GM06990 (cell line): ENCODE results near the gene CDH26.

Source experiments
- DNase-seq: peaks from one replicate; pipeline ENCODE4 v3.0.0-alpha.2; 2011; ENCODE audit not compliant: insufficient read length; ENCODE audit errors: extremely low read depth
- H3K27me3 ChIP-seq: replicated peaks from 2 replicates; pipeline ENCODE4 v1.6.0; 2011; ENCODE audit warnings: low read length; ENCODE audit not compliant: control insufficient read depth, insufficient read depth
- H3K36me3 ChIP-seq: 2 replicates; pipeline ENCODE4 v1.5.1; 2011; ENCODE audit warnings: low read length; ENCODE audit not compliant: control insufficient read depth, insufficient read depth
- H3K4me3 ChIP-seq: replicated peaks from 2 replicates; pipeline ENCODE4 v1.5.1; 2011; ENCODE audit warnings: low read depth, mild to moderate bottlenecking, control low read depth, low read length
- CTCF ChIP-seq: IDR thresholded peaks from 2 replicates; pipeline ENCODE4 v1.5.1; 2011; ENCODE audit warnings: low read length, control low read depth, mild to moderate bottlenecking, inconsistent platforms; ENCODE audit not compliant: insufficient read depth, poor library complexity, severe bottlenecking

CDH26 gene

GRCh38 chr20:59958123-59958522, at the start of gene CDH26:
TSS of gene CDH26 (plus strand) at chr20:59958423. CDS start at chr20:59958727, 304 bp downstream.
- no peak for DNase-seq

DNA sequence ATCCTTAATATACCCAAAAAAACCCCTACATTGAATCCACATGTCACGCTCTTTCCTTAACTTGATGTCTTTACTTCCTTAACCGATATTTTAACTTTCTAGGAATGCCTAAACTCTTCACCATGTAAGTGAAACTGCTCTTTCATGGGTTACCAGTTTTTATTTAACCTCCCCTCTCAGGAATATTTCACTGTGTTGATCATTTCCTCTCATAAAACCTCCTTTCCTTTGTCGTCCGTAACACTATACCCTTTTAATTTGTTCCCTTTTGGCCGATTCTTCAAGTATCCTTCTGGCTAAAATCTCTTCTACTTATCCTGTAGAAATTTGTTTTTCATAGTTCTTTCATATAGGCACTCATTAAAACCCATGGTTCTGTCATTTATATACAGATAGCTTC, 49.4 kb upstream of the CDH26 start:
- no peak for DNase-seq
- H3K27me3 ChIP-seq = no peaks in the 10 kb centered on the region
- no peaks in the 10 kb centered on the region for H3K36me3 ChIP-seq
- H3K4me3 ChIP-seq = no peak overlapping the region
- no peak for TF ChIP-seq CTCF

More at GRCh38 chr20:59958123-59958522, at the start of gene CDH26:
- H3K4me3 ChIP-seq = no peak within 1 kb of the TSS
- no peak for TF ChIP-seq CTCF
- H3K36me3 ChIP-seq = no peaks in the 10 kb centered on the region
- no peaks in the 10 kb centered on the region for H3K27me3 ChIP-seq

DNA sequence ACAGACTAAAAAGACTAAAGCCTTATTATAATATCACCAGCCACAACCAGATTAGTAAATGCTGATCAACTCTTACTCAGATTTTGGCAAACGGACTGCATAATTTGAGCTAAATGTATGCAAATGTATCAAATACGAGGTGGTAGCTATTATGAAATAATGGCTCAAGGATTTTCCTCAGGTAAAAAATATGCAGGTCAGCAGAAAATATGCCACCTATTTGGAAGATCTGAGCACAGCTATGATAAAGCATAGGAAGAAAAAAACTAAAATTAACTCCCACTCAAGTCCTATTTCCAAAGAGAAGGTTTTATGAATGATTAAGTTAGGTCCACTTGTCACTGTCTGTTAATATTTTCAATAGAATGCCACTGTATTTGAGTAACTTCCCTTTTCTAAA, 47.2 kb upstream of the CDH26 start:
- no peaks in the 10 kb centered on the region for H3K36me3 ChIP-seq
- DNase-seq = no peak
- no peak for TF ChIP-seq CTCF
- H3K27me3 ChIP-seq = no peaks in the 10 kb centered on the region
- H3K4me3 ChIP-seq = no peak overlapping the region

DNA sequence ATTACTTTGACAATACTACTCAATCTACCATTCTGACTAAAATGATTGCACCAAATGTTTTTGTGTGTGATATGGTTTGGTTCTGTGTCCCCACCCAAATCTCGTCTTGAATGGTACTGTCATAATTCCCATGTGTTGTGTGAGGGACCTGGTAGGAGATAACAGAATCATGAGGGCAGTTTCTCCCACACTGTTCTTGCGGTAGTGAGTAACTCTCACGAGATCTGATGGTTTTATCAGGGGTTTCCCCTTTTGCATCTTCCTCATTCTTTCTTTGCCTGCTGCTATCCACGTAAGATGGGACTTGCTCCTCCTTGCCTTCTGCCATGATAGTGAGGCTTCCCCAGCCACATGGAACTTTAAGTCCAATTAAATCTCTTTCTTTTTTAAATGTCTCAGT, 45.6 kb upstream of the CDH26 start:
- H3K27me3 ChIP-seq = no peaks in the 10 kb centered on the region
- no peak for DNase-seq
- no peak for TF ChIP-seq CTCF
- no peaks in the 10 kb centered on the region for H3K36me3 ChIP-seq
- H3K4me3 ChIP-seq = no peak overlapping the region

DNA sequence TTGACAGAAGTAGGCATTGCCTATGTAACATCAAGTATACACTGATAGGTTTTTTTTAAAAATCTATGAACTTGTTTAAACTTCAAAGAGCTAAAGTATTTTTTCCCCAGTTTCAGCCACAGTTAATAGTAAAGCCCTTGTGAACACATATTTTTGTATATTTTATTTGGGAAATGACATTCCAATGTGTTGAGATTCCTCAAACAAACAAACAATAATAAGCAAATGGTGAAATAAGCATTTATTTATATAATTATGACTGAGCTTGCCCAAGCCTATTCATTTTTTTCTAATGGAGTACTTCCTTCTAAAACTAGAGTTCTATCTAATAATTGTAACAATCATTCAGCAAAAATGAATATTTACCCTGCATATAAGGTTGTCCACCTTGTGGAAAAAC, 37.3 kb upstream of the CDH26 start:
- TF ChIP-seq CTCF = no peak

GRCh38 chr20:59923514-59923913, 34.7 kb upstream of the CDH26 start:
- no peak for TF ChIP-seq CTCF
- H3K4me3 ChIP-seq = no peak overlapping the region
- no peaks in the 10 kb centered on the region for H3K27me3 ChIP-seq
- no peak for DNase-seq
- H3K36me3 ChIP-seq = no peaks in the 10 kb centered on the region

More for the DNA sequence above, 37.3 kb upstream of the CDH26 start:
- no peak for DNase-seq
- H3K27me3 ChIP-seq = no peaks in the 10 kb centered on the region
- H3K4me3 ChIP-seq = no peak overlapping the region
- H3K36me3 ChIP-seq = no peaks in the 10 kb centered on the region
